SKM-1 treated with dmso at 0.1 percent for 144 hours (cell line): ENCODE results near the gene RPL28.
"Not testable (repeated sequence)": the region's sequence is repeated elsewhere in the genome, so short reads cannot be mapped to it uniquely, and the experiment has no call there.

Experiments
- DNase-seq: peaks from one replicate; lab custom pipeline; 2025; ENCODE audit not compliant: unreplicated experiment; lab: John Stamatoyannopoulos, UW

The RPL28 gene

GRCh38 chr19:55447421-55448174 is 61.9 kb downstream of the RPL28 start:
- DNase-seq, result no peak

- DNase-seq, result not testable (repeated sequence)
Observed at GRCh38 chr19:55448175-55448490, 62.4 kb downstream of the RPL28 start.

- DNase-seq, result no peak
Observed at GRCh38 chr19:55449469-55449868, 63.7 kb downstream of the RPL28 start.

GRCh38 chr19:55451163-55451964 is 65.6 kb downstream of the RPL28 start:
- DNase-seq, result no peak

- no peak for DNase-seq
Observed at GRCh38 chr19:55451965-55452748, 66.4 kb downstream of the RPL28 start.
